Measurements from ENCODE around the gene S100Z. TPM values are rescaled to one million over a fixed set of nuclear protein-coding genes. Genes with fewer than 3 reads are reported as not detected.

Gene S100Z
- total and polyA plus RNA-seq, 2 of the 8 experiments (the other 6 are each of a cell fraction or from before 2014, with no cell fraction given), result 0.30 TPM; not detected in 1

- Histone ChIP-seq H4K91ac (replicated peaks; ENCODE audit: insufficient read length, low read length) (no peak overlapping the region), H2BK120ac (replicated peaks; ENCODE audit: low read depth, low read length) (no peak overlapping the region), H3K56ac (replicated peaks; ENCODE audit: insufficient read length, low read depth, low read length) (no peak overlapping the region), H4K20me1 (replicated peaks in 1 of 2; ENCODE audit: control insufficient read depth in 1 of 2, insufficient read depth in 2 of 2, low read length in 2 of 2) (peaks cover 0 to 5% of the 10 kb centered on the region in 2 experiments), H3K4me2 (ENCODE audit: insufficient read depth in 1 of 2, low read depth in 2 of 2, low read length in 2 of 2) (no peak overlapping the region), H3K4me3 (ENCODE audit: extremely low read depth in 1 of 4, insufficient read depth in 2 of 4, low read depth in 3 of 4, low read length in 4 of 4) (no peak overlapping the region), H3K23ac (ENCODE audit: insufficient read length) (no peak overlapping the region), H3K9ac (replicated peaks in 1 of 4; ENCODE audit: extremely low read depth in 1 of 4, low read depth in 3 of 4, low read length in 3 of 4) (no peak overlapping the region), H3K36me3 (ENCODE audit: control insufficient read depth in 2 of 4, insufficient read depth in 4 of 4, low read length in 3 of 4) (no peaks in the 10 kb centered on the region), H2AFZ (ENCODE audit: low read length) (no peak overlapping the region), H3K4ac (replicated peaks; ENCODE audit: insufficient read length, low read depth, low read length) (no peak overlapping the region), H3K27me3 (replicated peaks in 1 of 4; ENCODE audit: control insufficient read depth in 3 of 4, extremely low read depth in 1 of 4, insufficient read depth in 3 of 4, low read length in 3 of 4) (peaks cover 18 to 47% (median 35%) of the 10 kb centered on the region in 4 experiments), H4K8ac (ENCODE audit: extremely low read depth, insufficient read depth, low read length) (no peak overlapping the region), H4K5ac (ENCODE audit: insufficient read length, low read depth, low read length) (no peak overlapping the region), H2BK20ac (ENCODE audit: low read length) (no peak overlapping the region), H3K23me2 (ENCODE audit: low read depth, low read length) (peaks cover 10% of the 10 kb centered on the region), H2BK15ac (ENCODE audit: low read length) (no peak overlapping the region), H2BK5ac (ENCODE audit: low read depth, low read length) (no peak overlapping the region), H2BK12ac (ENCODE audit: low read depth, low read length) (no peak overlapping the region), H3K14ac (ENCODE audit: insufficient read length) (no peak overlapping the region), H3K79me2 (ENCODE audit: control insufficient read depth in 1 of 2, insufficient read depth in 2 of 2, low read length in 2 of 2) (no peaks in the 10 kb centered on the region), H3K18ac (ENCODE audit: extremely low read depth, low read length) (no peak overlapping the region), H3K27ac (ENCODE audit: low read depth, low read length) (no peak overlapping the region), H3K4me1 (replicated peaks in 1 of 4; ENCODE audit: control insufficient read depth in 3 of 4, insufficient read depth in 4 of 4, low read length in 3 of 4) (peaks cover 0 to 6% (median 3%) of the 10 kb centered on the region in 4 experiments; a peak in 5 of 7 replicates), H3K9me3 (ENCODE audit: insufficient read depth in 2 of 2, low read depth in 1 of 2, low read length in 1 of 2) (no peaks in the 10 kb centered on the region), H3K79me1 (ENCODE audit: low read depth, low read length) (no peaks in the 10 kb centered on the region), H2AK5ac (ENCODE audit: low read depth, low read length) (no peak overlapping the region)
- ChIA-PET CTCF (ENCODE audit: partially characterized antibody) (interaction anchor here (0.7 to 1.8 kb wide), 2 partner anchors 88 to 121 kb away, joined by 3 to 5 read pairs; no protein-coding TSS in a partner anchor), POLR2A (ENCODE audit: partially characterized antibody) (no interaction called here)
- 88% methylated on average over 2 of the region's 2 CpGs; no CpG with 5 or more reads in 1 of the 2 experiments for WGBS, 2 experiments (ENCODE audit: extremely low coverage in 1 of 2, insufficient coverage in 1 of 2, insufficient read length in 1 of 2, insufficient replicate concordance in 2 of 2, low coverage in 1 of 2, low lambda C conversion rate in 2 of 2, missing lambda C conversion rate in 1 of 2)
- DNase-seq (ENCODE audit: low read depth in 1 of 2, low spot score in 2 of 2) (no peak), FAIRE-seq (no peak)
- no peak for TF ChIP-seq CTBP2 (IDR thresholded peaks at IDR 0.05; ENCODE audit: borderline replicate concordance, insufficient read depth, insufficient read length, low read length)
- no peak for TF ChIP-seq ATF2 (IDR thresholded peaks at IDR 0.05; ENCODE audit: low read length)
- TF ChIP-seq CTCF (IDR thresholded peaks at IDR 0.05; ENCODE audit: control extremely low read depth in 1 of 3, insufficient read depth in 1 of 3, low read depth in 1 of 3, low read length in 3 of 3), result no peak
- TF ChIP-seq BCL11A (IDR thresholded peaks at IDR 0.05; ENCODE audit: low read depth in 2 of 2, low read length in 2 of 2), result no peak
- no peak for TF ChIP-seq GTF2F1 (IDR thresholded peaks at IDR 0.05; ENCODE audit: borderline replicate concordance, low read depth, low read length)
- TF ChIP-seq CBX5 (IDR thresholded peaks at IDR 0.05; ENCODE audit: low read depth, low read length), result no peak
- no peak for TF ChIP-seq RAD21 (IDR thresholded peaks at IDR 0.05 in 1 of 2, conservative IDR thresholded peaks at IDR 0.05 in 1 of 2; ENCODE audit: low read depth in 2 of 2, low read length in 2 of 2)
- TF ChIP-seq HDAC2 (IDR thresholded peaks at IDR 0.05; ENCODE audit: borderline replicate concordance in 1 of 2, low read depth in 2 of 2, low read length in 2 of 2), result no peak
Observed at GRCh38 chr5:76956033-76956432, 106.2 kb downstream of the S100Z start.
